ENCODE measurements around the gene LYL1. TPM values are rescaled to one million over a fixed set of nuclear protein-coding genes. Genes with fewer than 3 reads are reported as not detected.
A peak's percentile ranks its signal among the peaks of the same experiment; 100 is the strongest.

The LYL1 gene
- total RNA-seq, 3 donors from 2014 or later (not counting 1 experiment from before 2014, with no cell fraction given): 2.0 to 7.7 (median 6.7) TPM

DNA sequence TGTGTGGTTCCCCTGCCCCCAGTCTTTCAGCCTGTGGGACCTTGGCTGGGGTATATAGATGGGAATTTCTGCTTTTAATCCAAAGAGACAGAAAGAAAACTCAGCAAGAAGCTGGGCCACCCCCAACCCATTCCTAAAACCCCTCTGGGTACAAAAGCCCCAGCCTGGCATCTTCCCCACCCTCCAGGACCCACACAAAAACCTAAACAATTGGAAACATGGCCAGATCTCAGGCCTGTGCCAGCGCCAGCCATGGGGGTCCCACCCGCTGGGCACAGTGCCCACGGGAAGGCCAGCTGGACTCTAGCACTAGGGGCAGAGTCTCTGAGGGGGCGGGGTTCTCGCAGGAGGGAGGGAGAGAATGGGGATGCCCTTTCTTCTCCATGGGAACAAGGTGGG is 8.6 kb downstream of the LYL1 start:
- peaks cover 35% of the 10 kb centered on the region for H3K27me3 ChIP-seq (ENCODE audit: control insufficient read depth, insufficient read depth, low read length)
- ATAC-seq (no peak), DNase-seq (no peak)
- intact Hi-C loops (cut with micrococcal nuclease): no loop called here
- Mint-ChIP-seq H3K4me3 (no peak overlapping the region), H3K36me3 (no peaks in the 10 kb centered on the region), H3K9me3 (no peaks in the 10 kb centered on the region), H3K27me3 (ENCODE audit: low read depth in 2 of 2) (peaks cover 8 to 22% of the 10 kb centered on the region in 2 donors), H3K27ac (no peak overlapping the region), H3K4me1 (peaks cover 14 to 25% of the 10 kb centered on the region in 2 donors)
- no peaks in the 10 kb centered on the region for H3K36me3 ChIP-seq (ENCODE audit: control insufficient read depth, insufficient read depth, low read length)
- 71% methylated on average over 5 of the region's 5 CpGs for WGBS (ENCODE audit: insufficient coverage)
- H3K27ac ChIP-seq (ENCODE audit: low read length): peak overlapping the region; percentile 11
- peaks cover 48% of the 10 kb centered on the region for H3K4me1 ChIP-seq (ENCODE audit: control insufficient read depth, insufficient read depth, low read length)
- no peaks in the 10 kb centered on the region for H3K9me3 ChIP-seq (ENCODE audit: control insufficient read depth, insufficient read depth, low read length)
- H3K4me3 ChIP-seq (ENCODE audit: low read length): no peak overlapping the region
- TF ChIP-seq, protein P1, sequence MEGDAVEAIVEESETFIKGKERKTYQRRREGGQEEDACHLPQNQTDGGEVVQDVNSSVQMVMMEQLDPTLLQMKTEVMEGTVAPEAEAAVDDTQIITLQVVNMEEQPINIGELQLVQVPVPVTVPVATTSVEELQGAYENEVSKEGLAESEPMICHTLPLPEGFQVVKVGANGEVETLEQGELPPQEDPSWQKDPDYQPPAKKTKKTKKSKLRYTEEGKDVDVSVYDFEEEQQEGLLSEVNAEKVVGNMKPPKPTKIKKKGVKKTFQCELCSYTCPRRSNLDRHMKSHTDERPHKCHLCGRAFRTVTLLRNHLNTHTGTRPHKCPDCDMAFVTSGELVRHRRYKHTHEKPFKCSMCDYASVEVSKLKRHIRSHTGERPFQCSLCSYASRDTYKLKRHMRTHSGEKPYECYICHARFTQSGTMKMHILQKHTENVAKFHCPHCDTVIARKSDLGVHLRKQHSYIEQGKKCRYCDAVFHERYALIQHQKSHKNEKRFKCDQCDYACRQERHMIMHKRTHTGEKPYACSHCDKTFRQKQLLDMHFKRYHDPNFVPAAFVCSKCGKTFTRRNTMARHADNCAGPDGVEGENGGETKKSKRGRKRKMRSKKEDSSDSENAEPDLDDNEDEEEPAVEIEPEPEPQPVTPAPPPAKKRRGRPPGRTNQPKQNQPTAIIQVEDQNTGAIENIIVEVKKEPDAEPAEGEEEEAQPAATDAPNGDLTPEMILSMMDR (IDR thresholded peaks at IDR 0.05): peak; percentile 2

DNA sequence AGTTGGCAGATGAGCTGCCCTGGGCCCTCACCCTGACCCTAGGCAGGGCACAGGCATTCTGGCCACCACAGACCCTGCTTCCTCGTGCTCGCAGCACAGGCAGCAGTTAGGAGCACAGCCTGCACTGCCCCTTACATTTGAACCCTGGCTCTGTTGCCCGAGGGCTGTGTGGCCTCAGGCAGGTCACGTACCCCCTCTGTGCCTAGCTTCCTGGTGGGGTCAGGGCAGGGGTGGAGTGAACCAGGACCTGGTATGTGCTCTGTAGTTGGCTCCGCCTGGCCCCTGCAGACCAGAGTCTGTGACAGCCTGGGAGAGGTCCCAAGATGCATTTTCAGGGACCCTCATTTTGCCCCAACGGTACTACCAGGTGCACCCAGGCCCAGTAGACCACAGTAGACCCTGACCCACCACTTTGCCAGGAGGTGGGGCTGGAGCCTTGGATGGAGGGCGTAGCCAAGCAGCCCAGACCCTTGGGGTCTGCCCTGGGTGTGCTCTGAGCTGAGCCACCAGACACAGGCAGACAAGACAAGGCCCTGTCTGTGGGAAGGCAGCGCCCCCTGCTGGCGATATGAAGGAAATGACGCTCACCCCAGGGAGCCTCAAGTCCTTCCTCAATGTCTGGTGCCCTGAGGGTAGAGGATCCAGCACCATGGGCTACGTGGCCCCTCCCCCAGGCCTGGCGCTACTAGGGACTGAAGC is 9.1 kb downstream of the LYL1 start:
- Histone ChIP-seq H3K27ac (ENCODE audit: low read length) (no peak overlapping the region), H3K4me1 (ENCODE audit: control insufficient read depth, insufficient read depth, low read length) (peaks cover 42% of the 10 kb centered on the region), H3K4me3 (ENCODE audit: low read length) (no peak overlapping the region), H3K27me3 (ENCODE audit: control insufficient read depth, insufficient read depth, low read length) (peaks cover 30% of the 10 kb centered on the region), H3K9me3 (ENCODE audit: control insufficient read depth, insufficient read depth, low read length) (no peaks in the 10 kb centered on the region), H3K36me3 (ENCODE audit: control insufficient read depth, insufficient read depth, low read length) (no peaks in the 10 kb centered on the region)
- Mint-ChIP-seq H3K4me1 (peaks cover 8 to 20% of the 10 kb centered on the region in 2 donors), H3K27ac (no peak overlapping the region), H3K27me3 (ENCODE audit: low read depth in 2 of 2) (peaks cover 8 to 25% of the 10 kb centered on the region in 2 donors), H3K9me3 (no peaks in the 10 kb centered on the region), H3K36me3 (no peaks in the 10 kb centered on the region), H3K4me3 (no peak overlapping the region)
- intact Hi-C loops (cut with micrococcal nuclease): loop anchor here (1.0 kb wide), 1 partner anchor 115 kb away; no protein-coding TSS in a partner anchor
- DNase-seq (peak; percentile 80 to 90), ATAC-seq (peak; percentile 83 to 91 (median 86))
- 47% methylated on average over 12 of the region's 12 CpGs for whole genome bisulfite sequencing (ENCODE audit: insufficient coverage)
- TF ChIP-seq, protein P1 (IDR thresholded peaks at IDR 0.05): peak; percentile 77

- Histone ChIP-seq H3K4me3 (ENCODE audit: low read length) (no peak overlapping the region), H3K27me3 (ENCODE audit: control insufficient read depth, insufficient read depth, low read length) (peaks cover 25% of the 10 kb centered on the region), H3K27ac (ENCODE audit: low read length) (no peak overlapping the region), H3K9me3 (ENCODE audit: control insufficient read depth, insufficient read depth, low read length) (no peaks in the 10 kb centered on the region), H3K36me3 (ENCODE audit: control insufficient read depth, insufficient read depth, low read length) (no peaks in the 10 kb centered on the region), H3K4me1 (ENCODE audit: control insufficient read depth, insufficient read depth, low read length) (peaks cover 34% of the 10 kb centered on the region)
- 86% methylated on average over 14 of the region's 14 CpGs for WGBS (ENCODE audit: insufficient coverage)
- DNase-seq (no peak), ATAC-seq (no peak)
- H3K36me3 Mint-ChIP-seq: no peaks in the 10 kb centered on the region
- H3K9me3 Mint-ChIP-seq: no peaks in the 10 kb centered on the region
- H3K4me3 Mint-ChIP-seq: no peak overlapping the region
- H3K27ac Mint-ChIP-seq: no peak overlapping the region
- TF ChIP-seq, protein P1 (IDR thresholded peaks at IDR 0.05): no peak
- intact Hi-C loops (cut with micrococcal nuclease): loop anchor here (1.0 kb wide), 1 partner anchor 114 kb away; no protein-coding TSS in a partner anchor
- peaks cover 7 to 11% of the 10 kb centered on the region in 2 donors for H3K4me1 Mint-ChIP-seq
- peaks cover 8 to 19% of the 10 kb centered on the region in 2 donors for H3K27me3 Mint-ChIP-seq (ENCODE audit: low read depth in 2 of 2)
These were observed 9.9 kb downstream of the LYL1 start for GRCh38 chr19:13092606-13093235.
